Fibroblast of lung (primary cell): ENCODE measurements around the gene ABCC9.

Experiments
- EZH2 ChIP-seq: IDR thresholded peaks from 2 replicates; pipeline ENCODE4 v1.5.1; 2012; ENCODE audit warnings: low read length, control low read depth, mild to moderate bottlenecking; ENCODE audit errors: missing control alignments
- TF ChIP-seq, protein P1 (sequence below), 2 donors: IDR thresholded peaks in 1 of 2; conservative IDR thresholded peaks in 1 of 2; 1 replicate in 1 of 2; 2 replicates in 1 of 2; pipeline ENCODE4 v1.5.1; 2011 to 2012; ENCODE audit warnings: low read length in 2 of 2, control low read depth in 1 of 2, inconsistent platforms in 1 of 2, low read depth in 1 of 2, mild to moderate bottlenecking in 1 of 2

DNA sequence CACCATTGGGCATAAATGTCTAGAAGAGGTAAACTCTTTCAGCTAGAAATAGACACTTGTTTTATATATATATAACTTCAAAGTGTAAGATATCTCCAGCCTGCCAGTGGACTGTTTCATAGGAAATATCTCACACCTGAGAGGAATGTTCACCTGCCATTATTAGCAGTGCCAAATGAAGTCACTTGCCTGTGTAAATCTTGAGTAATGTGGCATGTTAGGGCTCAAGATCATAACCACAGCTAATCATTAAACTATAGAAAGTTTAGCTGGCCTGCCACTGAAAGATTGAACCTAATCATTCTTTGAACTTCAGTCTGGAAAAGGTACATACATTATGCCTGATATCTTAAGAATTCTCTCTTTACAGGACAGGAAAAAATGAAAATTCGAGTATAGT lies 141.2 kb downstream of the ABCC9 start:
- TF ChIP-seq, protein P1, sequence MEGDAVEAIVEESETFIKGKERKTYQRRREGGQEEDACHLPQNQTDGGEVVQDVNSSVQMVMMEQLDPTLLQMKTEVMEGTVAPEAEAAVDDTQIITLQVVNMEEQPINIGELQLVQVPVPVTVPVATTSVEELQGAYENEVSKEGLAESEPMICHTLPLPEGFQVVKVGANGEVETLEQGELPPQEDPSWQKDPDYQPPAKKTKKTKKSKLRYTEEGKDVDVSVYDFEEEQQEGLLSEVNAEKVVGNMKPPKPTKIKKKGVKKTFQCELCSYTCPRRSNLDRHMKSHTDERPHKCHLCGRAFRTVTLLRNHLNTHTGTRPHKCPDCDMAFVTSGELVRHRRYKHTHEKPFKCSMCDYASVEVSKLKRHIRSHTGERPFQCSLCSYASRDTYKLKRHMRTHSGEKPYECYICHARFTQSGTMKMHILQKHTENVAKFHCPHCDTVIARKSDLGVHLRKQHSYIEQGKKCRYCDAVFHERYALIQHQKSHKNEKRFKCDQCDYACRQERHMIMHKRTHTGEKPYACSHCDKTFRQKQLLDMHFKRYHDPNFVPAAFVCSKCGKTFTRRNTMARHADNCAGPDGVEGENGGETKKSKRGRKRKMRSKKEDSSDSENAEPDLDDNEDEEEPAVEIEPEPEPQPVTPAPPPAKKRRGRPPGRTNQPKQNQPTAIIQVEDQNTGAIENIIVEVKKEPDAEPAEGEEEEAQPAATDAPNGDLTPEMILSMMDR (conservative IDR thresholded peaks at IDR 0.05 in 1 of 2, IDR thresholded peaks at IDR 0.05 in 1 of 2; ENCODE audit: low read depth in 1 of 2, low read length in 2 of 2): no peak
- no peak for TF ChIP-seq EZH2
